Stomach (tissue), 9 donors: Measurements from ENCODE around the gene FOXB2. TPM values are rescaled to one million over a fixed set of nuclear protein-coding genes. Genes with fewer than 3 reads are reported as not detected.

Experiments used
- DNase-seq, 2 donors: peaks; one replicate each; pipeline versions ENCODE4 v3.0.0 to v3.0.0-alpha.2; 2013 to 2019
- H3K27ac ChIP-seq, 5 donors: fragments of 200-600 bp in 4 of 5; sonication (generic) in 4 of 5; one replicate each; pipeline ENCODE4 v1.5.1; 2013 to 2019; ENCODE audit warnings: mild to moderate bottlenecking in 1 of 5, moderate library complexity in 1 of 5
- H3K27me3 ChIP-seq, 3 donors: fragments of 200-600 bp; sonication (generic); one replicate each; pipeline ENCODE4 v1.5.1; 2017 to 2019; ENCODE audit warnings: mixed run types in 1 of 3
- H3K36me3 ChIP-seq, 4 donors: fragments of 200-600 bp; sonication (generic); 1 replicate in 3 of 4; 2 replicates in 1 of 4; pipeline ENCODE4 v1.5.1; 2016 to 2019
- H3K4me1 ChIP-seq, 4 donors: fragments of 200-600 bp; sonication (generic); one replicate each; pipeline ENCODE4 v1.5.1; 2016 to 2019
- H3K4me3 ChIP-seq, 4 donors: fragments of 200-600 bp; sonication (generic) in 3 of 4; one replicate each; pipeline ENCODE4 v1.5.1; 2016 to 2019; ENCODE audit warnings: mild to moderate bottlenecking in 1 of 4
- H3K9me3 ChIP-seq, 4 donors: fragments of 200-600 bp; sonication (generic); one replicate each; pipeline ENCODE4 v1.5.1; 2016 to 2019
- CTCF ChIP-seq, 7 experiments: fragments of 450-650 bp in 4 of 7; fragments of 200-600 bp in 3 of 7; sonication (generic) in 3 of 7; IDR thresholded peaks; one replicate each; pipeline ENCODE4 v1.5.1; 2016 to 2019; ENCODE audit warnings: antibody characterized with exemption in 7 of 7, control low read depth in 2 of 7, mild to moderate bottlenecking in 1 of 7
- EP300 ChIP-seq: sonication (generic); formaldehyde crosslinking; IDR thresholded peaks from one replicate; pipeline ENCODE4 v1.6.1; 2017; ENCODE audit warnings: antibody characterized with exemption
- WGBS, 5 donors: extraction: QIAGEN DNeasy Blood & Tissue Kit in 3 of 5; methylation state at CpG; one replicate each; pipeline versions ENCODE4 v1.1.5 to v1.1.7; 2013 to 2018; 5-methylcytosine and 5-hydroxymethylcytosine counted together
- intact Hi-C: fragments of 100-400 bp; cut with DNase I; formaldehyde crosslinking; loops from one replicate; pipeline ENCODE4 v1.15.1; 2023; ENCODE audit warnings: low total_unique reads
- polyA plus RNA-seq, 3 donors: library from polyadenylated mRNA; stranded (reverse); fragments of 200-250 nt; gene quantifications; one replicate each; pipeline ENCODE4 v1.2.3, GENCODE V29; 2013
- small RNA-seq, 4 donors: library from RNA; depleted of rRNA; stranded (forward); fragments of <200 nt; gene quantifications; one replicate each; pipeline ENCODE3, GENCODE V24; 2016
- total RNA-seq, 5 donors: library from RNA; depleted of rRNA; stranded (reverse); fragments of >200 nt; gene quantifications; one replicate each; pipeline versions ENCODE4 v1.1.0 to v1.2.3, GENCODE V29; 2014 to 2016
- donor health status: healthy with polysubstance abuse.
- donor health status: Bipolar disorder and iron deficiency.
- donor health status: healthy.

The FOXB2 gene
- total and polyA plus RNA-seq, 8 donors, result not detected

GRCh38 chr9:77066388-77066787, 46.9 kb downstream of the FOXB2 start:
- WGBS, 5 donors, result 0 to 43% (median 0%) methylated on average over 1 of the region's 1 CpG

More at GRCh38 chr9:77066388-77066787, 46.9 kb downstream of the FOXB2 start:
- Histone ChIP-seq H3K27ac (no peak overlapping the region), H3K36me3 (no peaks in the 10 kb centered on the region), H3K4me3 (no peak overlapping the region), H3K27me3 (no peaks in the 10 kb centered on the region), H3K9me3 (peaks cover 0 to 6% (median 0%) of the 10 kb centered on the region in 4 donors), H3K4me1 (no peaks in the 10 kb centered on the region)
- no peak for TF ChIP-seq CTCF (IDR thresholded peaks at IDR 0.05)
- TF ChIP-seq EP300, result no peak
- intact Hi-C loops, result no loop called here
- no peak for DNase-seq

Small RNAs within 50 kb of the gene (small RNA-seq; reads per million reads assigned to genes)
- gene ATP5MFP3, result 0 reads per million in 4 donors

Other genes starting within 250 kb of the FOXB2 start
- gene PRUNE2, start 113.5 kb upstream of the FOXB2 start, total RNA-seq, result 100 to 1,000 TPM in 3 of 5 donors, 10 to 100 TPM in 2; 35.6 to 311 (median 119) TPM
- 10 to 100 TPM in 1 of 3 donors, 1 to 10 TPM in 2; 2.6 to 65.0 (median 4.7) TPM for gene PRUNE2, start 113.5 kb upstream of the FOXB2 start, polyA plus RNA-seq
- 10 to 100 TPM; 17.5 to 87.6 (median 60.4) TPM for gene VPS13A, start 157.9 kb downstream of the FOXB2 start, total RNA-seq
- 10 to 100 TPM in 1 of 3 donors, 1 to 10 TPM in 2; 3.1 to 14.1 (median 5.2) TPM for gene VPS13A, start 157.9 kb downstream of the FOXB2 start, polyA plus RNA-seq